OCI-LY1 (cell line): Measurements from ENCODE around the gene EIPR1.

Experiments
- H2AFZ ChIP-seq: fragments of 200-600 bp; sonication (generic), shearing (Covaris generic); 2 replicates; pipeline ENCODE4 v1.6.0; 2014; ENCODE audit warnings: antibody characterized with exemption, mild to moderate bottlenecking, low read length
- H3F3A ChIP-seq: fragments of 200-600 bp; sonication (generic), shearing (Covaris generic); 2 replicates; pipeline ENCODE4 v1.6.0; 2014; ENCODE audit warnings: mild to moderate bottlenecking, antibody characterized with exemption, low read length, moderate library complexity; ENCODE audit not compliant: insufficient read depth
- H3K27ac ChIP-seq: fragments of 200-600 bp; sonication (generic); 2 replicates; pipeline ENCODE4 v1.5.1; 2014; ENCODE audit warnings: low read length, mixed run types, mild to moderate bottlenecking, low read depth; ENCODE audit not compliant: poor library complexity, severe bottlenecking
- H3K27me3 ChIP-seq: fragments of 200-600 bp; sonication (generic); 2 replicates; pipeline ENCODE4 v1.6.0; 2014; ENCODE audit warnings: antibody characterized with exemption, mild to moderate bottlenecking, low read length, moderate library complexity; ENCODE audit not compliant: insufficient read depth
- H3K36me3 ChIP-seq: fragments of 200-600 bp; sonication (generic); 2 replicates; pipeline ENCODE4 v1.6.1; 2014; ENCODE audit warnings: mild to moderate bottlenecking, antibody characterized with exemption, low read length, moderate library complexity, mixed read lengths; ENCODE audit not compliant: insufficient read depth
- H3K4me1 ChIP-seq: fragments of 200-600 bp; sonication (generic); 2 replicates; pipeline ENCODE4 v1.5.1; 2014; ENCODE audit warnings: mild to moderate bottlenecking, low read length, moderate library complexity; ENCODE audit not compliant: insufficient read depth, severe bottlenecking
- H3K4me2 ChIP-seq: fragments of 200-600 bp; sonication (generic), shearing (Covaris generic); 2 replicates; pipeline ENCODE4 v1.6.1; 2014; ENCODE audit warnings: low read length
- H3K4me3 ChIP-seq: fragments of 200-600 bp; sonication (generic); 2 replicates; pipeline ENCODE4 v1.5.1; 2014; ENCODE audit warnings: low read length, low read depth, mild to moderate bottlenecking, mixed read lengths; ENCODE audit not compliant: poor library complexity, severe bottlenecking
- H3K79me2 ChIP-seq: fragments of 200-600 bp; shearing (Covaris generic); 2 replicates; pipeline ENCODE4 v1.6.1; 2016; ENCODE audit warnings: mixed run types, low read length, mixed read lengths; ENCODE audit not compliant: insufficient read depth
- H3K9ac ChIP-seq: fragments of 200-600 bp; sonication (generic), shearing (Covaris generic); 2 replicates; pipeline ENCODE4 v1.6.1; 2014; ENCODE audit warnings: mild to moderate bottlenecking, low read length, mixed read lengths
- H3K9me2 ChIP-seq: fragments of 200-600 bp; sonication (generic), shearing (Covaris generic); 2 replicates; pipeline ENCODE4 v1.6.1; 2014; ENCODE audit warnings: low read depth, mild to moderate bottlenecking, low read length, mixed read lengths
- H3K9me3 ChIP-seq: fragments of 200-600 bp; shearing (Covaris generic); 2 replicates; pipeline ENCODE4 v1.6.1; 2014; ENCODE audit warnings: low read length, mixed read lengths
- H4K20me1 ChIP-seq: fragments of 200-600 bp; sonication (generic), shearing (Covaris generic); 2 replicates; pipeline ENCODE4 v1.6.0; 2016; ENCODE audit warnings: mild to moderate bottlenecking, low read length; ENCODE audit not compliant: insufficient read depth
- CTCF ChIP-seq: fragments of 200-600 bp; sonication (generic), shearing (Covaris generic); IDR thresholded peaks from 2 replicates; pipeline ENCODE4 v1.5.1; 2017; ENCODE audit warnings: mild to moderate bottlenecking, antibody characterized with exemption, low read length, moderate library complexity, mixed read lengths
- EZH2 ChIP-seq: fragments of 200-600 bp; sonication (generic), shearing (Covaris generic); IDR thresholded peaks from 2 replicates; pipeline ENCODE4 v1.8.0; 2017; ENCODE audit warnings: borderline replicate concordance, mixed run types, mild to moderate bottlenecking, antibody characterized with exemption, low read length, moderate library complexity, mixed read lengths

The EIPR1 gene

GRCh38 chr2:3154700-3155099, 222.9 kb downstream of the EIPR1 start:
- TF ChIP-seq CTCF = no peak
- H3K9ac ChIP-seq = no peak overlapping the region; the same call in 1 of the 2 replicates
- H3K4me2 ChIP-seq = peak overlapping the region; percentile 29; the same call in 1 of the 2 replicates
- H2AFZ ChIP-seq = no peak overlapping the region
- 0 out of 2 replicates have a peak, but pooled peaks cover 4% of the 10 kb centered on the region for H3F3A ChIP-seq
- H3K27me3 ChIP-seq = no peaks in the 10 kb centered on the region
- peak overlapping the region; percentile 1 for H3K4me3 ChIP-seq
- no peaks in the 10 kb centered on the region for H3K36me3 ChIP-seq
- no peaks in the 10 kb centered on the region for H4K20me1 ChIP-seq
- peaks cover 44% of the 10 kb centered on the region for H3K4me1 ChIP-seq
- peak overlapping the region; percentile 75 for H3K27ac ChIP-seq
- no peaks in the 10 kb centered on the region for H3K9me2 ChIP-seq
- no peaks in the 10 kb centered on the region for H3K9me3 ChIP-seq
- no peaks in the 10 kb centered on the region for H3K79me2 ChIP-seq

GRCh38 chr2:3154146-3154545, 223.5 kb downstream of the EIPR1 start:
- Histone ChIP-seq H3K4me1 (peaks cover 49% of the 10 kb centered on the region), H3K36me3 (no peaks in the 10 kb centered on the region), H3K79me2 (no peaks in the 10 kb centered on the region), H4K20me1 (no peaks in the 10 kb centered on the region), H3F3A (0 out of 2 replicates have a peak, but pooled peaks cover 4% of the 10 kb centered on the region), H3K9ac (no peak overlapping the region; the same call in 1 of the 2 replicates), H3K9me2 (no peaks in the 10 kb centered on the region), H3K4me3 (peak overlapping the region; percentile 1), H3K27ac (peak overlapping the region; percentile 75), H3K9me3 (no peaks in the 10 kb centered on the region), H3K27me3 (no peaks in the 10 kb centered on the region), H2AFZ (no peak overlapping the region), H3K4me2 (peak overlapping the region; percentile 29; the same call in 1 of the 2 replicates)
- TF ChIP-seq CTCF = no peak
- TF ChIP-seq EZH2 = no peak

GRCh38 chr2:3151153-3151918, 226.3 kb downstream of the EIPR1 start:
- no peak overlapping the region; the same call in 1 of the 2 replicates for H3K9ac ChIP-seq
- no peak for TF ChIP-seq CTCF
- no peak for TF ChIP-seq EZH2

More at GRCh38 chr2:3151153-3151918, 226.3 kb downstream of the EIPR1 start:
- no peak overlapping the region for H2AFZ ChIP-seq
- no peaks in the 10 kb centered on the region for H3K79me2 ChIP-seq
- H3K4me2 ChIP-seq = peak overlapping the region; percentile 8; the same call in 1 of the 2 replicates
- H4K20me1 ChIP-seq = no peaks in the 10 kb centered on the region
- no peaks in the 10 kb centered on the region for H3K36me3 ChIP-seq
- H3K27ac ChIP-seq = peak overlapping the region; percentile 81
- 0 out of 2 replicates have a peak, but pooled peaks cover 4% of the 10 kb centered on the region for H3F3A ChIP-seq
- no peaks in the 10 kb centered on the region for H3K27me3 ChIP-seq
- H3K9me2 ChIP-seq = no peaks in the 10 kb centered on the region
- no peak overlapping the region for H3K4me3 ChIP-seq
- H3K9me3 ChIP-seq = no peaks in the 10 kb centered on the region
- peaks cover 77% of the 10 kb centered on the region for H3K4me1 ChIP-seq
